Ovary (tissue), 3 donors: ENCODE measurements around the gene BUD23.

ENCODE experiments used
- CTCF ChIP-seq, 3 donors: fragments of 450-650 bp in 2 of 3; fragments of 200-600 bp in 1 of 3; IDR thresholded peaks; one replicate each; pipeline versions ENCODE4 v1.5.1 to v1.8.0; 2016 to 2022; ENCODE audit warnings: antibody characterized with exemption in 3 of 3, mild to moderate bottlenecking in 1 of 3
- EP300 ChIP-seq: sonication (generic); formaldehyde crosslinking; IDR thresholded peaks from one replicate; pipeline ENCODE4 v1.6.1; 2017; ENCODE audit warnings: antibody characterized with exemption
- POLR2A ChIP-seq: fragments of 450-650 bp; IDR thresholded peaks from one replicate; pipeline ENCODE4 v1.6.1; 2017; ENCODE audit warnings: antibody characterized with exemption, mild to moderate bottlenecking, moderate library complexity
- donor health status: DM: no; HTN: no; CAD: no.

DNA sequence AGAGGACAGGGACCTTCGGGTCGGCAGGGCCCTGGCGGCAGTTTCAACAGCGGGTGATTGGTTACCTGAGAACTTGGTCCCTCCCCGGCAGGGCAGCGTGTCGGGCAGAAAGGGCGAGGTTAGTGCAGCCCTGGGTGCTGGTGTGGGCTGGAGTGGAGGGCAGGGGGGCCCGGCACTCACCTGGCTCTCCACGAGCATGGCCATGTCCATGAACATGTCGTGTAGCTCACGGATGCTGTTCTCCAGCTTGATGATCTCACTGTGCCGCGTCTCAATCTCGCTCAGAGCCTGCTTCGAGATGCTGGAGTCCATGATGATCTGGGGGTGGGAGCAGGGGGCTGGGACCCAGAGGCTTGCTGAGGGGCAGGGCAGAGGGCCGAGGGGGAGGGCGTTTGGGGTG lies 19.3 kb downstream of the BUD23 start:
- no peak for TF ChIP-seq CTCF (IDR thresholded peaks at IDR 0.05)
- TF ChIP-seq EP300: no peak
- no peak for TF ChIP-seq POLR2A
